RCC 7860 (cell line): Measurements from ENCODE around the gene CRNKL1.
"Not testable (repeated sequence)": the region's sequence is repeated elsewhere in the genome, so short reads cannot be mapped to it uniquely, and the experiment has no call there.

Experiments used
- DNase-seq: peaks from one replicate; pipeline ENCODE4 v3.0.0-alpha.2; 2015; ENCODE audit warnings: low spot score
- FAIRE-seq: peaks from 2 replicates; lab custom pipeline; 2012; peaks lifted over from hg19 to GRCh38; lab: Jason Lieb, UNC

Gene CRNKL1

DNA sequence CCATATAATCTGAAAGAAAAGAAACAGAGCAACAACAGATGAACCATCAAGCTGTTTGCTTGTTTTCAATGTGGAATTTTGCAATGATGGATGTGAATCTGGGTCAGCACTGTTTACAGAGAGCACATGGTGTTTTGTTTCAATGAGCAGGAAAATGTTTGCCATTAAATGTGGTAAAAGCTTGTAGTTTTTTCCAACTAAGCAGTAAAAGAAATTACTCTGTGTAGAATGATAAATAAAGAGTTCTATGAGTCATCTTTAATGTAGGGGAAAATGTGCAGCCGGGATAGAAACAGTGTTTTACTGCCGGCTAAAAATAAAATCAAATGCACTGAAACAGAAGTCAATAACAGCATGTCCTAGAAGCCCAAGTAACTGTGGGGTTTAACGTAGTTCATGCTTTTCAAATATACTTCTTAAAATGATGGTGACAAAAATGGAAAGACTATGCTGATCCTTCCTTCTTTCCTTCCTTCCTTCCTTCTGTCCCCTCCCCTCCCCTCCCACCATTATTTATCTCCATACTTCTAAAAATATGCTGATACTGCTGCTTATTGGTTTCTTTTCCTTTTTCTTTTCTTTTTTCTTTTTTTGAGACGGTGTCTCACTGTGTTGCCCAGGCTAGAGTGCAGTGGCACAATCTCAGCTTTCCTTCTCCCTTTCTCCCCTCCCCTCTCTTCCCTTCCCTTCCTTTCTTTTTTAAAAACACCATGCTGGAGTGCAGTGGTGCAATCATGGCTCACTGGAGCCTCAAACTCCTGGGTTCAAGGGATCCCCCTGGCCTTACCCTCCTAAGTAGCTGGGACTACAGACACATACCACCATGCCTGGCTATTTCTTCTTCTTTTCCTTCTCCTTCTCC, 41.4 kb downstream of the CRNKL1 start:
- FAIRE-seq: no peak
- DNase-seq: no peak

- DNase-seq (no peak), FAIRE-seq (no peak)
Observed at GRCh38 chr20:20009784-20010253, 42.4 kb downstream of the CRNKL1 start.

DNA sequence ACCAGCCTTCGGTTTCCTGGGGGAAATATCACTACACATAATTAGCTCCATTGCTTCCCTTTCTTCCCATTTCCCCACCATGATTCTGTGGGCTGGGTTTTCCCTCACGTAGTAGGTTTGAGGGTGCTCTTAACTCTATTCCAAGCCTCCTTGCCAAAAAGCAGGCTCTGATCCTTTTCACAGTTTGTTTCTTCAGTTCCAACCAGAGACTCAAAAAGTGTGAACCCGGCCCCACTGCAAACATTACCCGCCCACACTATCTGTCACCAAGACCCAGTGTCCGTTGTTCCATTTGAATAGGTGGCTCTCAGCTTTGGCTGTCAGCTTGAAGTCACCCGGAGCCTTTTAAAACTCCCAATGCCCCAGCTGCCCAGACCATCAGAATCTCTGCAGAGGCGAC, 46.9 kb downstream of the CRNKL1 start:
- DNase-seq (no peak), FAIRE-seq (no peak)

DNA sequence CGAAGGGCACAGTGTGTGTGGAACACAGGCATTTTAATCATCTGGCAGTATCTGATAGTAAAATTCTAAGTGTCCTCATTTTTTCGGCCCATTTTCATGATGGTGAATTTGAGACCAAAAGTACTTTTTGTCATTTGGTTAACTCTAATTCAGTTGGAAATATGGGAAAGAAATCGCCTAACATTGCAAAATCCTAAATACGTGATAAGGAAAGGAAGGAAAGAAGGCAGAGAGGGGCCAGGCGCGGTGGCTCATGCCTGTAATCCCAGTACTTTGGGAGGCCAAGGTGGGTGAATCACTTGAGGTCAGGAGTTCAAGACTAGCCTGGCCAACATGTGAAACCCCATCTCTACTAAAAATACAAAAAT, 48.3 kb downstream of the CRNKL1 start:
- FAIRE-seq, DNase-seq: not testable (repeated sequence)

GRCh38 chr20:20003031-20003954, 49.0 kb downstream of the CRNKL1 start:
- DNase-seq: no peak
- no peak for FAIRE-seq

GRCh38 chr20:20002101-20002998, 49.9 kb downstream of the CRNKL1 start:
- DNase-seq (no peak), FAIRE-seq (no peak)

- DNase-seq (no peak), FAIRE-seq (no peak)
Observed at GRCh38 chr20:20000211-20000968, 51.9 kb downstream of the CRNKL1 start.

DNA sequence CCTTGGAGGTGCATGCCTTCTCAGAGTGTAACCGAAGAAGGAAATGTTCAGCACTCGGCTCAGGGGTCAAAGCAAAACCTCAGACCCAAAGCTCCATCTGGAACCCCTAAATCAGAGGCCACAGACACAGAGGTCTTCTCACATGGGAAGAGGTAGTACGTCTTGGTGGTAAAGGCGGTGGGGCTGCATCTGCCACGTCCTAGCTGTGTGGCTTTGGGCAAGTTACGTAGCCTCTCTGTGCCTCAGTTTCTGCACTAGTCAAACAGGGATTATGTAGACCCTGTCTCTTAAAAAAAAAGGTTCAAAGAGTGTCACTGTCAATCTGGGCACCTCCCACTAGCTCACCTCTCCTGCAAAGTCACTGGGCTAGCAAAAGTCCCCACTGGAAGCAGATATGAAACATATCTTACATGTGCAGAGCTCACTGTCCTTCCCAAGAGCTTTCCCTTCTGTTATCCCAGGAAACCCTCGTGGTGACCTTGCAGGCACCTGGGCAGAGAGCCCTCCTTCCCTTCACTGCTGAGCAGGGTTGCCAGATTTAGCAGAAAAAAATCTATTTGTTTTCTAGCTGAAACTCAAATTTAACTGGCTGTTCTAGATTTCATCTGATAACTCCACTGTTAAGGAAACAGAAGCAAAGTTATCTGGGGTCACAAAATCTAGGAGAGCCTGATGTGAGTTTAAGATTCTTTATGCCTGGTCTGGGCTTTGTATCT, 53.1 kb downstream of the CRNKL1 start:
- FAIRE-seq: no peak
- no peak for DNase-seq

DNA sequence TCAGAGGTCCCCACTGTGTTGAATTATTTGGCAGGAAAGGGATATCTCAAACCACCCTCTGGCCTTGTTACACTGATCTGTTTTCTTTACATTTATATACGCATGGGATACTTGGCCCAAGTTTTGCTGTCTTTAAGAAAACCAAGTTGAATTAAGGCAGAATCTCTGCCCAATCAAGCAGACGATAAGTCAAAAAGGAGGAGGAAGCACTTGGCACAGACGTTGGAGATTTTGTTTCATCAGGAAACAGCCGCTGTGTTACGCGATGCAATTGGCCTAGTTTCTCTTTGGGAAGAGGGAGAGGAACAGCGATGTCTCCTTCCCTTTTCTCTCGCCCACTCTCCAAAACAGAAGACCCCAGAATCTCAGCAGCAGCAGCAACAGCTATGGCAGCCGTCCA, 55.3 kb downstream of the CRNKL1 start:
- no peak for FAIRE-seq
- no peak for DNase-seq

GRCh38 chr20:19996222-19996621, 56.0 kb downstream of the CRNKL1 start:
- DNase-seq: no peak
- FAIRE-seq: no peak

GRCh38 chr20:19995220-19995863, 56.9 kb downstream of the CRNKL1 start:
- no peak for FAIRE-seq
- DNase-seq: peak; percentile 41

GRCh38 chr20:19993958-19994669, 58.2 kb downstream of the CRNKL1 start:
- peak; percentile 75 for FAIRE-seq
- DNase-seq: peak; percentile 80

DNA sequence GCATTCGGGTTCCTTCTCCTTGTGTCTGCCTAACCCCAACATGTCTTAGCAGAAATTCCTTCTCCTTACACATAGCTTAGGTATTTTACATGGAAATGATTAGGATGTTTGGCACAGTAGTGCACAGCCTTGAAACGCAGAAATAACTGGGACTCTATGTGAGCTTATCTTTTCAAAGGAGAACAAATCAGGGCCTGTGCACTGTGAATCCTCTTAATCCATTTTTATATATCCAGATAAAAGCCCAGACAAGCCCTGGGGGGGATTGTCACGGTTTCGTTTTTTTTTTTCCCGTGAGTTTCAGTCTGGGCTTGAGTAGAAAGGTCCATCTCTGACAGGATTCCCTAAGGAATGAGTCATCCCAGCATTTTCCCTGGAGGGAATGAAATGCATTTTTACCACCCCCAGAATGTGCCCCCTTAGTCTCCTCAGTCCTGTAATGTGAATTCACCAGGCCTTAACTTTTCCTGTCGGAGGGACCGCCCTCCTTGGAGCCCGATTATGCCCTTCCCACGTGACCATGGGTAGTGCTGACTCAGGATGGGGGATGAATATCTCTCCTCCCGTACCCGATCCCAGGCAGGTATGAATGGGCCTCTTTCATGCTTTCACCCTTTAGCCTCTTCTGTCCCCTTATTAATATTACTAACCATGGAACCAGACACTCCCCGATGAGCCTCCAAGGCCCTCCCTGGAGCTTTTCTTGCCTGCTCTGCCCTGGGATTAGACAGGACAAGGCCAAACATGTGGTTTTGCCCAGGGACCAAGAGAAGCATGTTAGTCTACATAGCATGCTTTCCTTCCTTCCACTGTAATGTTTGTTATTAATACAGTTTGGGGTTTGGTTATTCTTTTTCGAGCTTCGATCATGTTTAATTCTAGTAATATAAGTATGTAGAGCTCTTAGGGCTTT, 59.0 kb downstream of the CRNKL1 start:
- peak; percentile 86 for FAIRE-seq

DNA sequence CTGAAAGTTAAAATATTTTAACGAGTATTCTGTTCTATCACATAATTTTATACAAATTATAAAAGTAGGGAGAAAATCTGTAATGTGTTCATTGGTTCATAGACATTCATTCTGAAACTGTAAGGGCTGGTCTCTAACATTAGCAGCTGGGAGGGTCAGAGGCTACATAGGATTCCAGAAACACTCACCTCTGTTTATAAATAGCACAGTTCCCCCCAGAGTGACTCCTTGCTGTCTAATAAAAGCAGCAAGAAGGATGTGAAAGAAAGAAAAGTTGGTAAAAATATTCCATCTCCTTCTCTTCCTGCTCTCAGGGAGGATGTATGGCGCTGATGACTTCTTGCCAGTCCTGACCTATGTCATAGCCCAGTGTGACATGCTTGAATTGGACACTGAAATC, 60.4 kb downstream of the CRNKL1 start:
- FAIRE-seq: no peak

More for the DNA sequence above, 59.0 kb downstream of the CRNKL1 start:
- DNase-seq: peak; percentile 89

GRCh38 chr20:19991308-19991707, 61.0 kb downstream of the CRNKL1 start:
- FAIRE-seq (no peak), DNase-seq (no peak)

More for the DNA sequence above, 60.4 kb downstream of the CRNKL1 start:
- DNase-seq: no peak

GRCh38 chr20:19990850-19991249, 61.4 kb downstream of the CRNKL1 start:
- DNase-seq (no peak), FAIRE-seq (no peak)

GRCh38 chr20:19987046-19987445, 65.2 kb downstream of the CRNKL1 start:
- FAIRE-seq: no peak
- no peak for DNase-seq
